ENCODE data around the gene KCNIP4.

- TF ChIP-seq, protein P1, sequence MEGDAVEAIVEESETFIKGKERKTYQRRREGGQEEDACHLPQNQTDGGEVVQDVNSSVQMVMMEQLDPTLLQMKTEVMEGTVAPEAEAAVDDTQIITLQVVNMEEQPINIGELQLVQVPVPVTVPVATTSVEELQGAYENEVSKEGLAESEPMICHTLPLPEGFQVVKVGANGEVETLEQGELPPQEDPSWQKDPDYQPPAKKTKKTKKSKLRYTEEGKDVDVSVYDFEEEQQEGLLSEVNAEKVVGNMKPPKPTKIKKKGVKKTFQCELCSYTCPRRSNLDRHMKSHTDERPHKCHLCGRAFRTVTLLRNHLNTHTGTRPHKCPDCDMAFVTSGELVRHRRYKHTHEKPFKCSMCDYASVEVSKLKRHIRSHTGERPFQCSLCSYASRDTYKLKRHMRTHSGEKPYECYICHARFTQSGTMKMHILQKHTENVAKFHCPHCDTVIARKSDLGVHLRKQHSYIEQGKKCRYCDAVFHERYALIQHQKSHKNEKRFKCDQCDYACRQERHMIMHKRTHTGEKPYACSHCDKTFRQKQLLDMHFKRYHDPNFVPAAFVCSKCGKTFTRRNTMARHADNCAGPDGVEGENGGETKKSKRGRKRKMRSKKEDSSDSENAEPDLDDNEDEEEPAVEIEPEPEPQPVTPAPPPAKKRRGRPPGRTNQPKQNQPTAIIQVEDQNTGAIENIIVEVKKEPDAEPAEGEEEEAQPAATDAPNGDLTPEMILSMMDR (IDR thresholded peaks at IDR 0.05), result no peak
- TF ChIP-seq POLR2A (IDR thresholded peaks at IDR 0.05), result no peak
These were observed 220.3 kb downstream of the KCNIP4 start for GRCh38 chr4:21728304-21728703.
